K562 (cell line): ENCODE measurements around the gene GCNT2. TPM values are rescaled to one million over a fixed set of nuclear protein-coding genes. Genes with fewer than 3 reads are reported as not detected.

Source experiments
- CREM ChIP-seq: IDR thresholded peaks from 2 replicates; pipeline ENCODE4 v1.6.1; 2014; ENCODE audit warnings: antibody characterized with exemption, low read depth
- DIDO1 ChIP-seq: fragments of 450-650 bp; IDR thresholded peaks from 2 replicates; pipeline ENCODE4 v1.6.1; 2016; ENCODE audit warnings: low read depth, missing biosample characterization, missing genetic modification characterization
- E2F3 ChIP-seq: fragments of 250-450 bp; sonication (Bioruptor Pico); IDR thresholded peaks from 2 replicates; pipeline ENCODE4 v1.4.0; 2020; ENCODE audit warnings: mild to moderate bottlenecking
- MLLT1 ChIP-seq, 2 experiments: fragments of 450-650 bp; IDR thresholded peaks; 2 replicates each; pipeline ENCODE4 v1.6.1; 2016
- PTRF ChIP-seq: fragments of 450-650 bp; IDR thresholded peaks from 2 replicates; pipeline ENCODE4 v1.6.1; 2016; ENCODE audit warnings: mild to moderate bottlenecking, missing genetic modification characterization, missing compliant biosample characterization
- RFX7 ChIP-seq: fragments of 250-450 bp; sonication (Bioruptor Pico); IDR thresholded peaks from 2 replicates; pipeline ENCODE4 v1.5.1; 2021; ENCODE audit warnings: mild to moderate bottlenecking
- SIN3A ChIP-seq, 2 experiments: fragments of 150-350 bp in 1 of 2; IDR thresholded peaks; 2 replicates each; pipeline ENCODE4 v1.6.1; 2011 to 2016; ENCODE audit warnings: borderline replicate concordance in 2 of 2, low read depth in 2 of 2, low read length in 2 of 2, mild to moderate bottlenecking in 2 of 2, moderate library complexity in 2 of 2; ENCODE audit not compliant: control insufficient read depth in 1 of 2
- TCFL5 ChIP-seq: fragments of 250-450 bp; sonication (Bioruptor Pico); conservative IDR thresholded peaks from 2 replicates; pipeline ENCODE4 v1.6.1; 2021; ENCODE audit warnings: mild to moderate bottlenecking, moderate library complexity, matching md5 sums
- VEZF1 ChIP-seq: fragments of 200-800 bp; sonication (Bioruptor generic); IDR thresholded peaks from 2 replicates; pipeline ENCODE4 v1.6.1; 2017; ENCODE audit warnings: missing genetic modification characterization, missing compliant biosample characterization
- YY1 ChIP-seq, 3 experiments: IDR thresholded peaks; 2 replicates each; pipeline ENCODE4 v1.6.1; 2011; ENCODE audit warnings: low read length in 2 of 3, mild to moderate bottlenecking in 2 of 3, moderate library complexity in 2 of 3, borderline replicate concordance in 1 of 3, control low read depth in 1 of 3, low read depth in 1 of 3; ENCODE audit not compliant: insufficient read depth in 3 of 3, insufficient replicate concordance in 2 of 3, control insufficient read depth in 1 of 3, insufficient read length in 1 of 3; ENCODE audit errors: extremely low read depth in 1 of 3
- ZBTB12 ChIP-seq: fragments of 250-450 bp; sonication (Bioruptor Pico); IDR thresholded peaks from 2 replicates; pipeline ENCODE4 v1.4.0; 2020
- ZFP36 ChIP-seq: fragments of 150-350 bp; IDR thresholded peaks from 2 replicates; pipeline ENCODE4 v1.6.1; 2018; ENCODE audit warnings: low read length, low read depth; ENCODE audit not compliant: partially characterized antibody
- ZNF134 ChIP-seq: fragments of 250-450 bp; sonication (Bioruptor Pico); conservative IDR thresholded peaks from 2 replicates; pipeline ENCODE4 v1.4.0; 2020
- ZNF707 ChIP-seq: fragments of 250-450 bp; sonication (Bioruptor Pico); conservative IDR thresholded peaks from 2 replicates; pipeline ENCODE4 v1.8.0; 2022; ENCODE audit warnings: inconsistent platforms, mild to moderate bottlenecking, moderate library complexity
- polyA plus RNA-seq, 8 experiments: library from polyadenylated mRNA; depleted of rRNA in 4 of 8; stranded (reverse) in 5 of 8; unstranded in 3 of 8; fragments of >200 nt; fragmentation: Nextera tagmentation in 2 of 8; fragmentation: Illumina TruSeq in 1 of 8; extraction: Ambion mirVana in 2 of 8; extraction: Trizol in 1 of 8; gene quantifications; 2 replicates each; pipeline versions ENCODE4 v1.2.1 to v1.2.3, GENCODE V29; 2011 to 2014; ENCODE audit warnings: inconsistent platforms in 1 of 8, missing spikeins in 1 of 8
- total RNA-seq, 7 experiments: library from RNA; depleted of rRNA in 6 of 7; stranded (reverse); fragments of >200 nt in 6 of 7; fragmentation: Illumina TruSeq in 2 of 7; extraction: Trizol in 2 of 7; gene quantifications; 2 replicates each; pipeline versions ENCODE4 v1.2.1 to v1.2.3, GENCODE V29; 2011 to 2021; ENCODE audit warnings: low replicate concordance in 1 of 7

Gene GCNT2
- total and polyA plus RNA-seq, 9 of the 15 experiments (the other 6 are each of a cell fraction or from before 2014, with no cell fraction given) = 0.78 to 2.6 (median 1.6) TPM

- 0 out of 2 replicates have a peak, but pooled peaks have one; percentile 60 for TF ChIP-seq RFX7 (CRISPR knock-in tag)
- no peak for TF ChIP-seq ZFP36
- TF ChIP-seq ZNF707 (CRISPR knock-in tag) = 0 out of 2 replicates have a peak, but pooled peaks have one; percentile 20
- TF ChIP-seq SIN3A (IDR thresholded peaks at IDR 0.05; ENCODE audit: borderline replicate concordance in 2 of 2, control insufficient read depth in 1 of 2, low read depth in 2 of 2, low read length in 2 of 2) = no peak
- 0 out of 2 replicates have a peak, but pooled peaks have one; percentile 22 for TF ChIP-seq VEZF1 (CRISPR knock-in tag)
- TF ChIP-seq PTRF = peak; percentile 87
- no peak for TF ChIP-seq DIDO1 (tag)
- 0 out of 2 replicates have a peak, but pooled peaks have one; percentile 19 for TF ChIP-seq ZBTB12 (CRISPR knock-in tag)
- TF ChIP-seq E2F3 (CRISPR knock-in tag) = peak; percentile 82; the same call in 1 of the 2 replicates
- no peak for TF ChIP-seq YY1 (IDR thresholded peaks at IDR 0.05; ENCODE audit: borderline replicate concordance in 1 of 3, control insufficient read depth in 1 of 3, extremely low read depth in 1 of 3, insufficient read depth in 3 of 3, insufficient read length in 1 of 3, insufficient replicate concordance in 2 of 3, low read depth in 1 of 3, low read length in 2 of 3)
- TF ChIP-seq ZNF134 (CRISPR knock-in tag) = peak; percentile 67
- TF ChIP-seq TCFL5 (CRISPR knock-in tag) = peak; percentile 81
- TF ChIP-seq MLLT1 (IDR thresholded peaks at IDR 0.05) = no peak
- no peak for TF ChIP-seq CREM
Observed at GRCh38 chr6:10662207-10662606, 141.1 kb downstream of the GCNT2 start (continued).
